T-helper 2 cell (primary cell): ENCODE results near the gene TMEM167A.

Source experiments
- DNase-seq, 5 experiments: peaks; one replicate each; pipeline versions ENCODE4 v3.0.0 to v3.0.0-alpha.2; 2012 to 2022

The TMEM167A gene

DNA sequence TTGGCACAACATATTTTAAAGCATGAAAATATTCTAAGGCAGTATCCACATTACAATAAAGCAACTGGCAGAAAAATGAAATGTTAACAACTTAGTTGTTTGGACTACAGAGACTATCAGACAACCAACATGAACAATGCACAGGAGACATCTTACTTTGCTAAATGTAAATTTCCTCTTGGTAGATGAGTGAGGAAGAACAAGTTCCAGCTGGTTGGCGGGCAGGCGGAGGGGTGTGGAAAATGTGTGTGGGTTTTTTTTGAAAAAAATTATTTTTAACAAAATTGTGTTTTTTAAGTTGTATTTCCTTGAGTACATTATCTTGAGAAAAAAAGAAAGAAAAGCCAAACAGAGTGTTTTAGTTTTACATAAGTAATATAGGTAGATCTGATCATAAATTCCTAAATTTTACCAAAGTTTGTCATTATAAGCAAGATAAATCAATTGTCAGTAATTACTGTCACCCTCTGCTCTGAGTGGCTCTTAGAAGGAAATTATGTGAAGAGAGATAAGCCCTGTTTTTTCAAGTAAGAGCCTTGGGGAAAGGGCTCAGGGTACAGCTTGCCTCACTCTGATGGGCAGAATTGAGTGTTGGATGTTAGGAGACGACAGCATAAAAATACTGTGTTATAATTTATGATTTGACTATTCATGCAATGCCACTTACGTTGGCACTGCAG, 42.5 kb downstream of the TMEM167A start:
- no peak for DNase-seq

DNA sequence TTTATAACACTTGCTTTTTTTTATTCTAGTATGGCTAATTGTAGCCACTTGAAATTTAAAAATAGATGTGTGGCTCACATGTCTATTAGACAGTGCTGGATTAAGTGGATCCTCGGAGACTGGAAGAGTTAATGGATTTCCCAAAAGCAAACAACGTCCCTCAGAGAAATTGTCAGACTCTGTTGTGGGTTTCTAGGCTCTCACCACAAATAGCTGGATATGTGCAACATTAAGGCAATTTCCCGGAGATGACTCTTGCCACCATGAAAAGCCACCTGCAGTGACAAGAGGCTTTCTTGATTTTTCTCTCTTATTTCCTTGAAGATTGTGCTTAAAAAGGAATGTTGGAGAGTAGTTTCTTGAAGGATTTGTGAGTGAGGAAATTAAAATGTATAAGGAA, 43.2 kb downstream of the TMEM167A start:
- DNase-seq, result no peak

DNA sequence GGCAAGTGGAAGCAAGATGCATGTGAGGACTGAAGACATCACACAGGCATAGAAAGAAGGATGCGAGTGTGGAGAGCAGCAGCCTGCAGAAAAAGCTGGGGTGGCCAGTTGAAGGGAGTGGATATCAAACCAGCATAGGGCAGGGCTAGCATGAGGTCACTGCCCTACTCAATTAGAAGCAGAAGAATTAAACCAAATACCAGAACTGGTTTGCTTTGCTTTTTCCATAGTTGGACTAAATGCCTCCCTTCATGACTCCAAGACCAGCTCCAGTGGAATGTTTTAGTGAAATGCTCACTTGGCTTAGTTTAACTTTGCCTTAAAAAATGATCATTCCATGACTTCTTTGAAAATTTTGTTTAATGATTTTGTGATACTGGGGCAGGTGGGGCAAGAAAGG, 45.8 kb downstream of the TMEM167A start:
- DNase-seq, result no peak

DNA sequence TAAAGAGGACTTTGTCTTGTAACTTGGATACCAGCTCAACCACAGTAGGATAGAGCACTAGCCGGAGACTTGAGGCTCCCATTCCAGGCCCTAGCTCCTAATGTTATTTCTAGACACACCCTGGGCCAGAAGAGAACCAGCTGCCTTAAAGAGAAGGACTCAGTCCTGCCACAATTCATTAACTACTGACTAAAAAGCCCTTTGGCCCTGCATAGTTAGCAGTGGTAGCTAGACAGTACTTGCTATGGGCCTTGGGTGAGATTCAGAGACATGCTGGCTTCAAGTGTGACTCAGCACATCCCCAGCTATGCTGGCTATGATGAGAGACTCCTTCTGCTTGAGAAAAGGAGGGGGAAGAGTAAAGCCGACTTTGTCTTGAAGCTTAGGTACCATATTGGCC, 47.3 kb downstream of the TMEM167A start:
- DNase-seq, result no peak

DNA sequence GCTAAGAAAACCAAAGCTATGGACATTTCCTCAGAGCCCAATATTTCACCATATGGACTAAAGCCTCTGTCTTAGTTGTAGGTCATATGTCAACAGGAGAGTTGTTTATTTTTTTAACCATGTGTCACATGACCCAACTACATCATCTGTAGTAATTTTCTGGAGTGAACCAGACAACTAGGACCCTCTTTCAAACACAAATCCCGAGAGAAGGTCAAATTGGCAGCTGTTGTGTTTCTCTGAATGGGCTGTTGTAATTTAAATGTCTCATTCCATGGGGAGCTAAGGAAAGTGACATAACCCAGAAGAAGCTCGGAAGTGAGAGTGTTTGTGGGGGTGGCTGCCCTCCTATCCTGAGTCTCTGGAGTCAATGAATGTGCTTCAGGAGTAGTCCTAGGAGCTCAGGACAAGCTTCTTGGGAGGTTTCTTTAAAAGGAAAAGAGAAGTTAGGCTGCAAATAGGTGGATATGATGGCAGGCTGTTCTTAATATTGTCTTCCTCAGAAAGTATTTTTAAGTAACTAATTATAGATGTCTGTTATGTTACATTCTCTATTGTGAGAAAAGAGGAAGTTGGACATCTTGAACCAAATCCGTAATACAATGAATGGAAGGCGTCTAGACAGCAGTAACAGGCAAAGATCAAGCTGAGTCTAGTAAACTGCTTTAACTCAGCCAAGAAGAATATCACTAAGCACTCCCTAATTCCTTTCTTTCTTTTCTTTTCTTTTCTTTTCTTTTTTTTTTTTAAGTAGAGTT, 50.1 kb downstream of the TMEM167A start:
- no peak for DNase-seq

DNA sequence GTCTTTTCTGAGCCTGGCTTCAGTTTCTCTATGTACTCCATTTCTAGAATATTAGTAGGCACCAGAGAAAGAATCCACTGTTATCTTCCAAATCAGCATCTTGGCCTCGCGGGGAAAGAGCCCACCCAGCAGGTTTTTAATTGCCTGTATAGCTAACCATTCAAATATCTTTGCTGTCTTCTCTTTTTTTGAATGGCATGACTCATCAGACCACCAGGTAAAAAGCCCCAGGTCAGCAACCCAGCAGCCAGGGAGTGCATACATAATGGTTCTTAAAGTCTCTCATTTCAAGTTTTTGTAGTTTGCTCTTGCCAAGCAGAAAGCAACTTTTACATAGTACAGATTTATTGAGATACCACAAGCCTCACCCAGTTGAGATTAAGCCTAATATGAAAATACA, 50.7 kb downstream of the TMEM167A start:
- DNase-seq, result no peak

DNA sequence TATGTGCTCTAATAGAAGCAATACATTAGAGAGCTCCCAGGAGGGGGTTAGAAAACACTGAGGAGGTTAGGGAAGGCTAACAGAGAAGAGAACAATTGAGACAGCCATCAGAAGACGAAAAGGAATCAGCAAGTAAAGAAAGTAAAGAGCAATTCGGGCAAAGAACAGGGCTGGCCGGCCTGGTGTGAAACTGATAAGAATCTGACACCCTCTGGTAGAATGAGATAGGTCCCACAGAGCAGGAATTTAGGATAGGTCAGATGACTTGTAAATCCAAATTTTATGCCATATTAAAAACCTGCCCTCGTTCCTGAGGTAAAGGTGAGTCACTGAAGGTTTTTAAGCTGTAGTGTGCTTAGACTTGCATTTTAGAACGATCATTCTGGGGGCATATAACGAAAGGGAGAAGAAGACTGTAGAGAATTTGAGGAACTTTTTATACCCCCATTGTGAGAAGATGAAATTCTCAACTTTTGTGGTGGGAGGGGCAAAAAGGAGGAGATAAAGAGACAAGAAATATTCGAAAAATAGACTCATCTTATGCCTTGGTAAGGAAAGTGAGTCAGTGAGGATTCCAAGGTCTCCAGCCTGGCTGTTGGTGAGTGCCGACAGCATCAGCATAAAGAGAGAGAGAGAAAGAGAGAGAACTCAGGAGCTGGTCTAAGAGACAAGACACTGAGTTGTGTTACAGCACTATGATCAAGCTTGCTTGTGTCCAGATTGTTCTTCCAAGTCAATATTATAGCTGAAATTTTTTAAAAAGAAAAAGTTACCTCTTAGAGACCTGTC, 51.3 kb downstream of the TMEM167A start:
- DNase-seq, result no peak

DNA sequence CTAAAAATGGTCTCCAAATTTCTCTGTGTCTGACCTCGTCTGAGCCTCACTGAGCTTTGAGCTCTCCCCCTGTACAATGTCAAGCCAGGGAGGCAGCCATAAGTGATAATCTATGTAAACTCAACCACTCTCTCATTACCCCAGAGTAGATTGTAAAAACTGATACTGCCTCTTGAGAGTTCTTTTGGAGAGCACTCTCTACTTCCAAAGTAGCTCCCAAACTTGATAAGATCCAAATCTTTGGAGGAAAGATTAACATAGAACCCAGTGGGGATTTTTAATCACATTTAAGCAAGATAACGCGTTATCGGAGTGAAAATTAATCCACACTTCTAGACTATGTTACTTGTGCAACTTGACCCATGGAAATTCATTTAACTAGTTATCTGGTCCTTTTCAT, 54.9 kb downstream of the TMEM167A start:
- no peak for DNase-seq

DNA sequence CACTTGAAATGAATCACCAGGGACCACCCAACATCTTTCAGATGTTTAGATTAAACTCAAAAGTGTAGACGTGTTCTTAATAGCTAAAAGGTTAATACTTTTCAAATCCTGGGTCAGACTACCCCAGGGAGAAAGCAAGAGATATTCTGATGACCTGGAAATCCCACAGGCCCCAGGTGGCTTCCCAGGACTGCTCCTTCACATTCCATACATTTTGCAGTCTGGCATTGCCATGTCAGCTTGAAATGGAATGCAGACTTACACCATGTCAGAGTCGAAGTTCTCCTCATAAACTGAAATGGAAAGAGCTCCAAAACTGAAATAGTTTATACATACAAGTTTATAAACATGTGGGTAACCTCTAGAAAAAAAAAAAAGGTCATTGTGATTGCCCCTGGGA, 61.5 kb downstream of the TMEM167A start:
- no peak for DNase-seq

DNA sequence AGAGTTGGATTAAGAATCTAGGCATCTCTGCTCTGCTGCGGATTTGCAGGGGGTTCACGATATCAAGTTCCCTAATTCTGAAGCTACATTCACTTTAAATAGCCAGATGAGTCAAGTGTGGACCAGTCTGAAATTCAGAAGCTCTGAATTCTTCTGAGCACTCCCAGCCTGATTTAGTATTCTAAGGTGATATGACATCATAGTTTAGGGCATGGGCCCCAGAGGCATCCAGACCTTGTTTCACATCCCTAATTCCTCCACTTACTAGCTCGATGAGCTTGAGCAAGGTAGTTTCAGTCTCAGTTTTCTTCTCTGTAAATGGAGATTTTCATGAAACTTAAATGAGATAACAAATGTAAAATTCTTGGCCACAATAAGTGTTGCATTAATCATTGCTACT, 65.2 kb downstream of the TMEM167A start:
- DNase-seq, result no peak

DNA sequence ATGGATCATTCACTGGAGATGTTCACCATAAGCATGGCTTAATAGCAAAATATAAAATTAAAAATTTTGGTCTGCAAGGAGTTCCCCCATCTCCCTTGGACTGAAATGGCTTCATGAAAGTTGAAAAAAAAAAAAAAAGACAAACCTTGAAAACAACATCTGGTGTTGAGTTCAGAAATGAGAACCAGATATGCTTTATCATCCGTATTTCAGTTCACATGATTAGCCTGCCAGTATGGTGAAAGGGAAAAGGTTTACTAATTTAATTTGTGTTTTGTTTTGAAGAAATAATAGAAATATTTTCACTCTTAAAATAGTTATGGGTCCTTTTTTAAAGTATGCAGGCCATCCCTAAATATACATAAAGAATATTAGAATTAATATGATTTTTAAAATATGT, 67.8 kb downstream of the TMEM167A start:
- no peak for DNase-seq

DNA sequence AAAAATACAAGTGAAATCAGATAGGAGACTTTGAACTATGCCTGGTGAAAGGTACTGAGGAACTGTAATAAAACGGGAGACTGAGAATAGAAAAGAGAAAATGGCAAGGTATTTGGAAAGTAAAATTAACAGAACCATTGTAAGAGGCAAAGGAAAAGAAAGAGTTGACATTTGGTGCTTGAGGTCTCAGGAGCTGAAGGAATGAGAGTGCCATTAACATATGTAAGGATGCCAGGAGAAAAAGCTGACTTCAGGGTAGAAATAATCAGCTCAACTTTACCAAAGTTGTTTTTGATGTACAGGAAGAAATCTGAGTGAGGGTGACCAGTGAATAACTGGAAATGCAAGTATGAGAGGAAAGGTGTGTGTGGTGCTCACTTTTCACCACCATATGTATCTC, 69.4 kb downstream of the TMEM167A start:
- DNase-seq, result no peak

DNA sequence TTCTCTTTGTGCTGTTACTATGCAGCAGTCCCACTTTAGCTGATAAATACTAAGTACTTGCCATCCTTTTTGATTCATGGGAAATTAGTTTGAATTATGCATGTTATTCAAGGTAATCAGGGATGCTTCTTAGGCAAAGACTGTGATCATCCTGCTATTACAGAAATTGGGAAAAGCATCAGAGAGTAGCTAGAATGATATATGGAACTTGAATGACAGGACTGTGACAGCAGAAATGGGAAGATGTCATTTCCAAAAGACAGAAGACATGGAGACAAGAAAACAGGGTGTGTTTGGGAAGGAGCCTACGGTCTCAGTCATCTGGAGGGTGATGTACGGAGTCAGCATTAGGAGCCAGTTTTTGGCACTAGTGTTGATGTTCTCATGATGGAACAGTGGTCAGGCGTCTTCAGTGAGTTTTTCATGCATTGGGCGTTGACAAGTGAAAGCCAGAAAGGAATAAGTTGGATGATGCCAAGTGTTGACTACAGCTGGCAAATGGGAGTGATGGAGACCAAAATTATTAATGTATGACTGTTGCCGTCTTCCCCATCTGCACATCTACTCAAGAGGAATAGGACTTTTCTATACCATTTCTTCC, 70.4 kb downstream of the TMEM167A start:
- no peak for DNase-seq

DNA sequence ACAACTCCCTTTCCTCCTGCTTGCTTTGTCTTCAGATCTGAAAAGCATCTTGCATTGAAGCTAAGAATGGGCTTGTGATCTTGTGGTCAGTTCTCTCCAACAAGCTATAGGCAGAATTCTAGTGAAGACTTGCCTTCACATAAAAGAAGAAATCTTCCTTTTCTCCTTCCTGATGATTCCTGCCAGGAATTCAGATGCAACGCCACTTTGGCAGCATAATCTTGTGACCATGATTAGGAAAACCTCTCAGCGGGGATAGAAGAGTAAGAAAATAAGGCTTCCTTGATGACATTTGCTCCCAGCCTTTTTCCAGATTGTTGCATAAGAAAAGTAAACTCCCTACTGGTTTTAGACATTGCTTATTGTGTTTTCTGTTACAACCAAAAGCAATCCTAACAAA, 73.4 kb downstream of the TMEM167A start:
- no peak for DNase-seq
